ENCODE measurements around the gene TP53.

DNA sequence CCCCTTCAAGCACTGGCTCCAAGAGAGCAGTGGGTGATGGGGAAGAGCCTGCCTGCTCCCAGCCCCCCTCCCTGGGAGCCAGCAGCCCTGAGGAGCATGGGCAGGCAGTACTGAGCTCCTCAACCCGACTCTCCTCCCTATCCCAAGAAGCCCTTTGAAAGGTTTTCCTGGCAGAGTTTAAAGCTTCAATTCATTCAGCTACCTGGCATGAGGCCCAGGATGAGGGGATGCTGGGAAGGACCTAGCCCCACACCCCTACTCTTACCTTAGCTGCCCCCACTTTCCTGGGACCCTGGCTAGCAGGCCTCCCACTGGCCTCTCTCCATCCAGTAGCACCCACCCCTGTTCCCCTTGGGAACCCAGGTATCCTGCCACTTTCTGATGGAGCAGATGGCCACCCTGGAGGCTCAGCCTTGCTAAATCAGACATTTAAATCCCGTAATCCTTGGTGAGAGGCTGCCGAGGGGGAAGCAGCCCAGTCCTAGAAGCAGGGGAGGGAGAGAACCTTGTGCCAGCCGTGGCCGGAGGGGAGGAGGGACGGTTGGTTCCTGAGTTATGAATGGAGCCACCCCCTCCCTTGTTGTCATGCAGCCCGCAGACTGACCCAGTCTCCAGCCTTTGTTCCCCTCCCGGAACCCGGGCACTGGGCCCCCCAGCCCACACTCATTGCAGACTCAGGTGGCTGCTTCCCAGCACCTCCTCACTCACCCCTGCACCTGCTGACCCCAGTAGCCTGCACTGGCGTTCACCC lies 19.5 kb downstream of the TP53 start:
- TF ChIP-seq CTCF (IDR thresholded peaks at IDR 0.05) (no peak), POLR2AphosphoS5 (IDR thresholded peaks at IDR 0.05) (no peak), POLR2A (IDR thresholded peaks at IDR 0.05) (no peak)
